ENCODE results near the gene GRM8.

- TF ChIP-seq TAF1 (IDR thresholded peaks at IDR 0.05; ENCODE audit: low read depth) (no peak), MAX (IDR thresholded peaks at IDR 0.05) (no peak)
These were observed 532.5 kb downstream of the GRM8 start for GRCh38 chr7:126720232-126720631.

Measured in Ishikawa (cell line).